HepG2 (cell line): Measurements from ENCODE around the gene USP25. TPM values are rescaled to one million over a fixed set of nuclear protein-coding genes. Genes with fewer than 3 reads are reported as not detected.

ENCODE experiments used
- ATAC-seq: fragments of 200-7000 bp; cut with Tn5 transposase; 3 replicates; pipeline ENCODE4 v1.9.1; 2020; ENCODE audit warnings: mild to moderate bottlenecking, moderate library complexity
- BruUV-seq: library from RNA; stranded (reverse); fragments of 400-500 nt; replicated peaks from 2 replicates; lab custom pipeline; 2021; lab: Mats Ljungman, UMichigan
- CTCF ChIA-PET: fragments of 300-600 bp; formaldehyde crosslinking; extraction: SDS; loops from one replicate; lab custom pipeline; 2021; ENCODE audit warnings: low total read pairs, inconsistent platforms, low intra/inter-chr PET ratio; lab: Yijun Ruan, JAX
- POLR2A ChIA-PET: fragments of 350-600 bp; sonication (Branson Sonifier 250); formaldehyde crosslinking; loops from one replicate; lab custom pipeline; 2020; ENCODE audit warnings: antibody characterized with exemption, inconsistent platforms; lab: Yijun Ruan, JAX
- DNase-seq: peaks from one replicate; pipeline ENCODE4 v3.0.0-alpha.2; 2015; ENCODE audit warnings: low spot score
- FAIRE-seq: peaks from 3 replicates; lab custom pipeline; 2011; peaks lifted over from hg19 to GRCh38; lab: Jason Lieb, UNC
- H2AFZ ChIP-seq: one replicate; pipeline ENCODE4 v1.6.1; 2011; ENCODE audit warnings: low read length, inconsistent platforms
- H3K27ac ChIP-seq: fragments of 300-600 bp; 3 replicates; pipeline ENCODE4 v1.8.0; 2011; ENCODE audit warnings: mixed run types, mild to moderate bottlenecking, mixed read lengths, low read length, inconsistent platforms; ENCODE audit not compliant: insufficient read depth; ENCODE audit errors: extremely low read length
- H3K27me3 ChIP-seq, 2 experiments: fragments of 200-600 bp in 1 of 2; 2 replicates in 1 of 2; 3 replicates in 1 of 2; pipeline versions ENCODE4 v1.6.0 to v1.8.0; 2011; ENCODE audit warnings: low read length in 2 of 2, mild to moderate bottlenecking in 2 of 2, moderate library complexity in 2 of 2, inconsistent platforms in 1 of 2; ENCODE audit not compliant: insufficient read depth in 2 of 2, control insufficient read depth in 1 of 2
- H3K36me3 ChIP-seq, 2 experiments: fragments of 200-600 bp in 1 of 2; replicated peaks in 1 of 2; 2 replicates in 1 of 2; 3 replicates in 1 of 2; pipeline versions ENCODE4 v1.5.1 to v1.8.0; 2011; ENCODE audit warnings: low read length in 2 of 2, inconsistent platforms in 1 of 2; ENCODE audit not compliant: insufficient read depth in 2 of 2, control insufficient read depth in 1 of 2
- H3K4me1 ChIP-seq: 2 replicates; pipeline ENCODE4 v1.5.1; 2012; ENCODE audit warnings: low read length, inconsistent platforms; ENCODE audit not compliant: insufficient read depth
- H3K4me2 ChIP-seq: 2 replicates; pipeline ENCODE4 v1.6.0; 2011; ENCODE audit warnings: low read depth, low read length, inconsistent platforms
- H3K4me3 ChIP-seq, 3 experiments: fragments of 200-600 bp in 1 of 3; sonication (generic), shearing (Covaris generic) in 1 of 3; replicated peaks in 1 of 3; 2 replicates each; pipeline ENCODE4 v1.5.1; 2011 to 2016; ENCODE audit warnings: low read length in 3 of 3, inconsistent platforms in 2 of 3, low read depth in 2 of 3, mild to moderate bottlenecking in 2 of 3, control low read depth in 1 of 3, mixed read lengths in 1 of 3; ENCODE audit not compliant: insufficient read depth in 1 of 3
- H3K79me2 ChIP-seq: one replicate; pipeline ENCODE4 v1.6.1; 2011; ENCODE audit warnings: low read length, inconsistent platforms; ENCODE audit not compliant: insufficient read depth
- H3K9ac ChIP-seq: 2 replicates; pipeline ENCODE4 v1.6.0; 2011; ENCODE audit warnings: mild to moderate bottlenecking, low read depth, low read length, inconsistent platforms; ENCODE audit not compliant: insufficient read depth
- H3K9me3 ChIP-seq: 2 replicates; pipeline ENCODE4 v1.5.1; 2012; ENCODE audit warnings: mild to moderate bottlenecking, low read length
- H4K20me1 ChIP-seq: 2 replicates; pipeline ENCODE4 v1.6.0; 2011; ENCODE audit warnings: inconsistent platforms, mild to moderate bottlenecking, low read length, moderate library complexity; ENCODE audit not compliant: insufficient read depth
- CCDC6 ChIP-seq: sonication (generic); formaldehyde crosslinking; IDR thresholded peaks from 2 replicates; pipeline ENCODE4 v1.8.1; 2022; ENCODE audit warnings: mild to moderate bottlenecking, missing genetic modification reagents, moderate library complexity
- CREM ChIP-seq, 2 experiments: sonication (generic) in 1 of 2; formaldehyde crosslinking in 1 of 2; IDR thresholded peaks; 2 replicates each; pipeline versions ENCODE4 v1.4.0 to v1.6.1; 2016 to 2020; ENCODE audit warnings: antibody characterized with exemption in 1 of 2, mild to moderate bottlenecking in 1 of 2, missing genetic modification reagents in 1 of 2
- KAT2B ChIP-seq: fragments of 150-350 bp; IDR thresholded peaks from 2 replicates; pipeline ENCODE4 v1.6.1; 2014; ENCODE audit warnings: low read depth, low read length, borderline replicate concordance
- MED13 ChIP-seq: sonication (generic); formaldehyde crosslinking; IDR thresholded peaks from 2 replicates; pipeline ENCODE4 v1.5.0; 2020; ENCODE audit warnings: missing genetic modification reagents
- SP140L ChIP-seq: sonication (generic); formaldehyde crosslinking; IDR thresholded peaks from 2 replicates; pipeline ENCODE4 v1.4.0; 2020; ENCODE audit warnings: missing genetic modification reagents, borderline replicate concordance
- STAG1 ChIP-seq: sonication (generic); formaldehyde crosslinking; IDR thresholded peaks from 2 replicates; pipeline ENCODE4 v1.4.0; 2020; ENCODE audit warnings: missing genetic modification reagents
- TP53 ChIP-seq: sonication (generic); formaldehyde crosslinking; conservative IDR thresholded peaks from 2 replicates; pipeline ENCODE4 v1.4.0; 2020; ENCODE audit warnings: missing genetic modification reagents
- ZNF296 ChIP-seq: sonication (generic); formaldehyde crosslinking; conservative IDR thresholded peaks from 2 replicates; pipeline ENCODE4 v1.5.0; 2020; ENCODE audit warnings: mild to moderate bottlenecking, missing genetic modification reagents
- ZNF766 ChIP-seq: sonication (generic); formaldehyde crosslinking; IDR thresholded peaks from 2 replicates; pipeline ENCODE4 v1.5.0; 2020; ENCODE audit warnings: missing genetic modification reagents, borderline replicate concordance
- ZNF772 ChIP-seq: sonication (generic); formaldehyde crosslinking; IDR thresholded peaks from 2 replicates; pipeline ENCODE4 v1.5.0; 2020; ENCODE audit warnings: mild to moderate bottlenecking, missing genetic modification reagents
- WGBS: methylation state at CpG from one replicate; pipeline ENCODE4 v1.1.6; 2017; ENCODE audit warnings: low lambda C conversion rate; 5-methylcytosine and 5-hydroxymethylcytosine counted together
- in situ Hi-C: cut with HindIII; loops from 2 replicates; pipeline ENCODE4 v1.10.0; 2017; ENCODE audit warnings: low pct_unique_long_range_greater_than_20kb; ENCODE audit not compliant: extremely low pct_ligation_motif_present
- intact Hi-C: fragments of 100-400 bp; cut with micrococcal nuclease; formaldehyde crosslinking; loops from one replicate; pipeline ENCODE4 v1.10.0; 2022; ENCODE audit not compliant: unreplicated experiment
- polyA plus RNA-seq, 8 experiments: library from polyadenylated mRNA; depleted of rRNA in 3 of 8; stranded (reverse) in 7 of 8; unstranded in 1 of 8; fragments of >200 nt; fragmentation: Illumina TruSeq in 4 of 8; extraction: Trizol in 4 of 8; gene quantifications; 2 replicates each; pipeline versions ENCODE4 v1.2.1 to v1.2.3, GENCODE V29; 2011 to 2016; ENCODE audit warnings: low read depth in 4 of 8, missing spikeins in 1 of 8, mixed read lengths in 1 of 8; ENCODE audit not compliant: insufficient read depth in 1 of 8
- total RNA-seq, 5 experiments: library from RNA; depleted of rRNA; stranded (reverse); fragments of >200 nt; fragmentation: Illumina TruSeq; extraction: Trizol; gene quantifications; 2 replicates each; pipeline ENCODE4 v1.2.3, GENCODE V29; 2016; ENCODE audit warnings: low read depth in 1 of 5

USP25 gene
- total and polyA plus RNA-seq, 2 of the 13 experiments (the other 11 are each of a cell fraction or from before 2014, with no cell fraction given), result 12.4 to 26.3 TPM

DNA sequence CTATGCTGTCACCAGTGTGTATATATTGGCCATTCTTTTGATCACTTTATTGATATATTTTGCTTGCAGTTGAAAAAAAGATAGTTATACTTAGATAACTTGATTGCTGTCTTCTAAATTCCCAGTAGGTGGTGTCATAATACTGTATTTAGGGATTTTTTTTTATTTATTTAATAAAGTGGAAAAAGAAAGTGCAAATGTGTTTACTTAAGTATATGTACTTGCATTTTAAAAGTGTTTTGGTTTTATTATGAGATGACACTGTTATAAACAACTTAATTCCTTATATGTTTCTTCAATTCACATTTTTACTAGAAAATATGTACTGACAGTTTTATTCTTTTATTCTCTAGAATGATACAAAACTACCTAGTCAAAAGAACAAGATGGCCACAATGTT lies 164.8 kb downstream of the USP25 start:
- no TSS peak for BruUV-seq
- FAIRE-seq (no peak), ATAC-seq (no peak), DNase-seq (no peak)
- in situ Hi-C loops (loop anchor here (25.0 kb wide), 1 partner anchor 443 kb away; no protein-coding TSS in a partner anchor), intact Hi-C loops (loop anchor here (2.0 kb wide), 1 partner anchor 436 kb away; no protein-coding TSS in a partner anchor)
- Histone ChIP-seq H4K20me1 (no peaks in the 10 kb centered on the region), H3K27me3 (no peaks in the 10 kb centered on the region), H3K27ac (no peak overlapping the region), H3K36me3 (no peaks in the 10 kb centered on the region), H3K4me3 (no peak overlapping the region), H2AFZ (no peak overlapping the region), H3K4me1 (no peaks in the 10 kb centered on the region), H3K9me3 (no peaks in the 10 kb centered on the region), H3K4me2 (no peak overlapping the region), H3K79me2 (no peaks in the 10 kb centered on the region), H3K9ac (no peak overlapping the region)
- CTCF ChIA-PET, result interaction anchor here (1.8 kb wide), 1 partner anchor 436 kb away, joined by 8 read pairs; no protein-coding TSS in a partner anchor
- POLR2A ChIA-PET, result no interaction called here
- TF ChIP-seq MED13 (CRISPR knock-in tag), result no peak
- no peak for TF ChIP-seq TP53 (CRISPR knock-in tag)
- TF ChIP-seq STAG1 (CRISPR knock-in tag), result peak; percentile 43

DNA sequence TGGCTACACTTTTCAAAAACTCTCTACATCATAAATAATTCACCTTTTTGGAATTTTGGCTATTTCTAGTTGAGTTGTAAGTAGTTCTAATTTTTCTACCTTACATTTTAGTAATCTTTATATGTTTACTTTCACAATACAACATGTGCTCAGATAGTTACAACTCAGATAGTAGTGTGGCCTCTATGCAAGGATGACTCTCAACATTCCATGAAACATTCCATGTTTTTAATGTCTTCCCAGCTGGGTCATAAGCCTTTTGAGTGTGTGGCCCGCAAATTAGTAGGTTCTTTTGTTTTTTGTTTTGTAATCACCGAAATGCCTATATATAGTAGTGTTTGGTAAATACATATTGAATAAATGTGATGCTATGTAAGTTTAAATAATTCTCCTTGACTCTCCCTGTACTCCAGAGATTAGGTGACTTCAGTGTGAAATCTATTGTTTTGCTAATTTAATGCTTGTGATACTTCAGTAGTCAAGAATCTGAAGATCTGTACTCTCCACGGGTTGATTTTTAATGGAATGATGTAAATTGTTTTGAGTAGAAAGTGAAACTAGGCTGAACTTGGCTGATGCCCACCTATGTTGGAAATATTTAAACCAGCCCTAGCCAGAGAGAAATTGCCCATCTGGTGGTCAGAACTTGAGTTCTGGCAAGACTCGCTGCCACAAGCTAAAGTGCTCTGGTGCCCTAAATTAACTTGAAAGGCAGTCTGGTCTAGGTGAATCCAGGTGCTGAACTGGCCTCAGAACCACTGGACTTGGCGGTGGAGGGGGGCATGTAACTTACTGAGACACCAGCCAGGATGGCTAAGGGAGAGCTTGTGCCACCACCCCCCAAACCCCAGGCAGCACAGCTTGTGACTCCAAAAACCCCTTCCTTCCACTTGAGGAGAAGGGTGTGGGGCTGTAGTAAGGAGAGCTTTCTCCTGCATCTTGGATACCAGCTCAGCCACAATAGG lies 165.6 kb downstream of the USP25 start:
- in situ Hi-C loops (loop anchor here (25.0 kb wide), 1 partner anchor 442 kb away; no protein-coding TSS in a partner anchor), intact Hi-C loops (loop anchor here (2.0 kb wide), 1 partner anchor 435 kb away; no protein-coding TSS in a partner anchor)
- H4K20me1 ChIP-seq, result no peaks in the 10 kb centered on the region
- H3K4me2 ChIP-seq, result no peak overlapping the region
- no peaks in the 10 kb centered on the region for H3K9me3 ChIP-seq
- no peak overlapping the region for H3K27ac ChIP-seq
- H3K4me3 ChIP-seq, result no peak overlapping the region
- DNase-seq, result no peak
- no peaks in the 10 kb centered on the region for H3K4me1 ChIP-seq
- H2AFZ ChIP-seq, result no peak overlapping the region
- ATAC-seq, result peak; percentile 31
- WGBS, result 88% methylated on average over 4 of the region's 5 CpGs
- BruUV-seq, result no TSS peak
- H3K9ac ChIP-seq, result no peak overlapping the region
- ChIA-PET CTCF (interaction anchor here (1.8 kb wide), 1 partner anchor 435 kb away, joined by 8 read pairs; no protein-coding TSS in a partner anchor), POLR2A (no interaction called here)
- FAIRE-seq, result no peak
- H3K27me3 ChIP-seq, result no peaks in the 10 kb centered on the region
- H3K36me3 ChIP-seq, result no peaks in the 10 kb centered on the region
- H3K79me2 ChIP-seq, result no peaks in the 10 kb centered on the region
- TF ChIP-seq CREM (IDR thresholded peaks at IDR 0.05) (no peak), CREM (CRISPR knock-in tag; IDR thresholded peaks at IDR 0.05) (no peak), CCDC6 (no peak), SP140L (CRISPR knock-in tag) (no peak), ZNF772 (CRISPR knock-in tag) (no peak), KAT2B (no peak), ZNF296 (CRISPR knock-in tag) (no peak), ZNF766 (no peak)
